ENCODE results near the gene F5.

- TF ChIP-seq POLR2AphosphoS5 (IDR thresholded peaks at IDR 0.05) (no peak), POLR2A (IDR thresholded peaks at IDR 0.05) (no peak)
- TF ChIP-seq, protein P1, sequence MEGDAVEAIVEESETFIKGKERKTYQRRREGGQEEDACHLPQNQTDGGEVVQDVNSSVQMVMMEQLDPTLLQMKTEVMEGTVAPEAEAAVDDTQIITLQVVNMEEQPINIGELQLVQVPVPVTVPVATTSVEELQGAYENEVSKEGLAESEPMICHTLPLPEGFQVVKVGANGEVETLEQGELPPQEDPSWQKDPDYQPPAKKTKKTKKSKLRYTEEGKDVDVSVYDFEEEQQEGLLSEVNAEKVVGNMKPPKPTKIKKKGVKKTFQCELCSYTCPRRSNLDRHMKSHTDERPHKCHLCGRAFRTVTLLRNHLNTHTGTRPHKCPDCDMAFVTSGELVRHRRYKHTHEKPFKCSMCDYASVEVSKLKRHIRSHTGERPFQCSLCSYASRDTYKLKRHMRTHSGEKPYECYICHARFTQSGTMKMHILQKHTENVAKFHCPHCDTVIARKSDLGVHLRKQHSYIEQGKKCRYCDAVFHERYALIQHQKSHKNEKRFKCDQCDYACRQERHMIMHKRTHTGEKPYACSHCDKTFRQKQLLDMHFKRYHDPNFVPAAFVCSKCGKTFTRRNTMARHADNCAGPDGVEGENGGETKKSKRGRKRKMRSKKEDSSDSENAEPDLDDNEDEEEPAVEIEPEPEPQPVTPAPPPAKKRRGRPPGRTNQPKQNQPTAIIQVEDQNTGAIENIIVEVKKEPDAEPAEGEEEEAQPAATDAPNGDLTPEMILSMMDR (IDR thresholded peaks at IDR 0.05 in 8 of 11, conservative IDR thresholded peaks at IDR 0.05 in 3 of 11): no peak
These were observed 40.8 kb downstream of the F5 start for GRCh38 chr1:169545472-169545871.

Measured in spleen (tissue), 7 donors.